H9 (cell line): ENCODE data around the gene EVL. TPM values are rescaled to one million over a fixed set of nuclear protein-coding genes. Genes with fewer than 3 reads are reported as not detected.

Experiments
- DNase-seq: peaks from one replicate; pipeline ENCODE4 v3.0.0-alpha.2; 2017
- H2AFZ ChIP-seq: one replicate; pipeline ENCODE4 v1.6.1; 2013; ENCODE audit warnings: mild to moderate bottlenecking, low read length, control low read depth, moderate library complexity
- H2AK5ac ChIP-seq: 2 replicates; pipeline ENCODE4 v1.6.1; 2013; ENCODE audit warnings: low read length, control low read depth, mixed read lengths; ENCODE audit not compliant: insufficient read length
- H2BK120ac ChIP-seq: one replicate; pipeline ENCODE4 v1.6.1; 2013; ENCODE audit warnings: low read depth, mild to moderate bottlenecking, low read length, control low read depth, inconsistent platforms; ENCODE audit not compliant: poor library complexity, severe bottlenecking
- H2BK12ac ChIP-seq: 2 replicates; pipeline ENCODE4 v1.6.1; 2013; ENCODE audit warnings: low read length, control low read depth, mixed read lengths, low read depth; ENCODE audit not compliant: insufficient read length
- H2BK15ac ChIP-seq: 2 replicates; pipeline ENCODE4 v1.6.1; 2013; ENCODE audit warnings: low read depth, low read length, control low read depth
- H2BK20ac ChIP-seq: one replicate; pipeline ENCODE4 v1.6.1; 2013; ENCODE audit warnings: low read depth, mild to moderate bottlenecking, low read length, control low read depth, inconsistent platforms; ENCODE audit not compliant: poor library complexity, severe bottlenecking
- H2BK5ac ChIP-seq: 2 replicates; pipeline ENCODE4 v1.6.1; 2013; ENCODE audit warnings: low read length, control low read depth, mixed read lengths; ENCODE audit not compliant: insufficient read length
- H3K14ac ChIP-seq: 2 replicates; pipeline ENCODE4 v1.6.1; 2013; ENCODE audit warnings: low read length, control low read depth; ENCODE audit not compliant: insufficient read depth
- H3K18ac ChIP-seq: 2 replicates; pipeline ENCODE4 v1.6.1; 2013; ENCODE audit warnings: low read depth, mild to moderate bottlenecking, mixed read lengths, low read length, control low read depth; ENCODE audit not compliant: insufficient read length
- H3K23ac ChIP-seq: 2 replicates; pipeline ENCODE4 v1.6.1; 2013; ENCODE audit warnings: low read length, control low read depth, mixed read lengths, low read depth; ENCODE audit not compliant: insufficient read length
- H3K23me2 ChIP-seq: 2 replicates; pipeline ENCODE4 v1.6.1; 2013; ENCODE audit warnings: low read depth, mild to moderate bottlenecking, mixed read lengths, low read length, control low read depth; ENCODE audit not compliant: insufficient read length, poor library complexity, severe bottlenecking
- H3K27ac ChIP-seq: 2 replicates; pipeline ENCODE4 v1.5.1; 2013; ENCODE audit warnings: low read length, control low read depth, mixed read lengths, low read depth; ENCODE audit not compliant: insufficient read length
- H3K27me3 ChIP-seq: 2 replicates; pipeline ENCODE4 v1.6.1; 2013; ENCODE audit warnings: low read length, control low read depth, inconsistent platforms; ENCODE audit not compliant: insufficient read depth
- H3K4ac ChIP-seq: 2 replicates; pipeline ENCODE4 v1.6.1; 2013; ENCODE audit warnings: low read depth, mild to moderate bottlenecking, control low read depth, inconsistent platforms, low read length, moderate library complexity
- H3K4me1 ChIP-seq: 2 replicates; pipeline ENCODE4 v1.6.1; 2013; ENCODE audit warnings: low read length, control low read depth, inconsistent platforms; ENCODE audit not compliant: insufficient read depth
- H3K4me2 ChIP-seq: 2 replicates; pipeline ENCODE4 v1.6.1; 2013; ENCODE audit warnings: low read length, control low read depth, mixed read lengths; ENCODE audit not compliant: insufficient read length, insufficient read depth
- H3K56ac ChIP-seq: 2 replicates; pipeline ENCODE4 v1.6.1; 2013; ENCODE audit warnings: low read depth, mild to moderate bottlenecking, mixed read lengths, low read length, control low read depth; ENCODE audit not compliant: insufficient read length
- H3K79me1 ChIP-seq: 2 replicates; pipeline ENCODE4 v1.6.1; 2013; ENCODE audit warnings: low read depth, mild to moderate bottlenecking, moderate library complexity, low read length, control low read depth, inconsistent platforms; ENCODE audit not compliant: insufficient read depth, poor library complexity, severe bottlenecking
- H3K79me2 ChIP-seq: 2 replicates; pipeline ENCODE4 v1.6.1; 2013; ENCODE audit warnings: low read length, control low read depth, inconsistent platforms; ENCODE audit not compliant: insufficient read depth
- H3K9ac ChIP-seq: 2 replicates; pipeline ENCODE4 v1.6.1; 2013; ENCODE audit warnings: low read length, control low read depth, mixed read lengths; ENCODE audit not compliant: insufficient read length; ENCODE audit errors: extremely low read depth
- H3K9me3 ChIP-seq: one replicate; pipeline ENCODE4 v1.6.1; 2013; ENCODE audit warnings: low read depth, low read length, inconsistent platforms; ENCODE audit not compliant: control insufficient read depth
- H3T11ph ChIP-seq: one replicate; pipeline ENCODE4 v1.6.1; 2013; ENCODE audit warnings: mild to moderate bottlenecking, low read length, control low read depth, inconsistent platforms
- H4K20me1 ChIP-seq: one replicate; pipeline ENCODE4 v1.6.1; 2013; ENCODE audit not compliant: control insufficient read depth, insufficient read length, insufficient read depth
- H4K5ac ChIP-seq: 2 replicates; pipeline ENCODE4 v1.6.1; 2013; ENCODE audit warnings: low read depth, mild to moderate bottlenecking, mixed read lengths, low read length, control low read depth; ENCODE audit not compliant: insufficient read length
- H4K8ac ChIP-seq: replicated peaks from 2 replicates; pipeline ENCODE4 v1.6.1; 2013; ENCODE audit warnings: low read length, control low read depth, mixed read lengths, low read depth; ENCODE audit not compliant: insufficient read length
- H4K91ac ChIP-seq: 2 replicates; pipeline ENCODE4 v1.6.1; 2013; ENCODE audit warnings: low read depth, mild to moderate bottlenecking, moderate library complexity, mixed read lengths, low read length, control low read depth; ENCODE audit not compliant: insufficient read length
- H3K27ac Mint-ChIP-seq, 3 experiments: 2 replicates in 2 of 3; 3 replicates in 1 of 3; pipeline ENCODE4 v1.8.0; 2020 to 2021; ENCODE audit warnings: mixed read lengths in 3 of 3, mild to moderate bottlenecking in 1 of 3, moderate library complexity in 1 of 3
- H3K27me3 Mint-ChIP-seq: 2 replicates; pipeline ENCODE4 v1.8.0; 2021; ENCODE audit warnings: low read depth, mild to moderate bottlenecking, moderate library complexity, mixed read lengths
- H3K36me3 Mint-ChIP-seq, 3 experiments: 2 replicates in 2 of 3; 3 replicates in 1 of 3; pipeline ENCODE4 v1.8.0; 2020 to 2021; ENCODE audit warnings: low read depth in 3 of 3, mixed read lengths in 3 of 3; ENCODE audit not compliant: insufficient read depth in 1 of 3
- H3K4me1 Mint-ChIP-seq, 2 experiments: 2 replicates each; pipeline ENCODE4 v1.8.0; 2020; ENCODE audit warnings: mixed read lengths in 2 of 2
- H3K4me3 Mint-ChIP-seq, 2 experiments: 2 replicates in 1 of 2; 3 replicates in 1 of 2; pipeline ENCODE4 v1.8.0; 2020 to 2021; ENCODE audit warnings: mild to moderate bottlenecking in 2 of 2, mixed read lengths in 2 of 2, moderate library complexity in 1 of 2
- H3K9me3 Mint-ChIP-seq, 2 experiments: 2 replicates in 1 of 2; 3 replicates in 1 of 2; pipeline ENCODE4 v1.8.0; 2020; ENCODE audit warnings: mild to moderate bottlenecking in 2 of 2, mixed read lengths in 2 of 2, moderate library complexity in 1 of 2
- WGBS: extraction: QIAGEN DNeasy Blood & Tissue Kit; methylation state at CpG from one replicate; pipeline ENCODE4 v1.1.7; 2013; ENCODE audit warnings: missing lambda C conversion rate, low lambda C conversion rate, mixed read lengths; ENCODE audit not compliant: insufficient read length; ENCODE audit errors: extremely low coverage; 5-methylcytosine and 5-hydroxymethylcytosine counted together
- total RNA-seq: library from RNA; stranded (reverse); gene quantifications from 2 replicates; pipeline ENCODE4 v1.2.1, GENCODE V29; 2021
- TF ChIP-seq, protein P1 (sequence below): fragments of 200-600 bp; sonication (generic); conservative IDR thresholded peaks from 3 replicates; pipeline ENCODE4 v1.8.0; 2021; ENCODE audit warnings: antibody characterized with exemption, mild to moderate bottlenecking

The EVL gene
- total RNA-seq, 1 experiment from 2014 or later: 53.2 TPM

DNA sequence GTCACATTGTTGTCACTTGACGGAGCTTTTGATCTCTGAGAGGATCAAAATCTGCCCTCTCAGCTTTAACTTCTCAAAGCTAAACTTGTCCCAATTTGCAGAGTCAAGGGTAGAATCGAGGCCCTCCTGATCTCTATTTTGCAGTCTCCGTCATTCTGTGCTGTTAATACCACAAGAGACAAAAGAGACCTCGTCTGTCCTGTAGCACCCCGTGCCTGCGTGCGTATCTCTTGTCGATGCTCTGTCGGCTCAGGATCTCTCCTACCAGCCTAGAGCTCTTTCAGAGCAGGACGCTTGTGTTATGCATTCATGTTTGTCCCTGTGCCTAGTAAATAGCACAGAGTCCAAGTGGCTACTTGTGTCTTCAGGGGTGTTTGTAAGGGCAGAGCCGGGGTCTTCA is 5.1 kb downstream of the EVL start:
- Histone ChIP-seq H3K9me3 (no peaks in the 10 kb centered on the region), H3K4me2 (no peak overlapping the region), H2AFZ (no peak overlapping the region), H3K79me1 (no peaks in the 10 kb centered on the region), H2AK5ac (no peak overlapping the region), H3K23me2 (no peaks in the 10 kb centered on the region), H3T11ph (no peak overlapping the region), H2BK12ac (no peak overlapping the region), H3K18ac (no peak overlapping the region), H2BK5ac (no peak overlapping the region), H4K20me1 (no peaks in the 10 kb centered on the region), H3K4ac (no peak overlapping the region), H3K4me1 (no peaks in the 10 kb centered on the region), H3K79me2 (no peaks in the 10 kb centered on the region), H4K5ac (no peak overlapping the region), H2BK15ac (no peak overlapping the region), H3K9ac (no peak overlapping the region), H3K14ac (no peak overlapping the region), H2BK120ac (no peak overlapping the region), H3K56ac (no peak overlapping the region), H4K8ac (no peak overlapping the region), H3K23ac (no peak overlapping the region), H3K27me3 (no peaks in the 10 kb centered on the region), H4K91ac (no peak overlapping the region), H3K27ac (no peak overlapping the region), H2BK20ac (no peak overlapping the region)
- Mint-ChIP-seq H3K36me3 (no peaks in the 10 kb centered on the region), H3K9me3 (no peaks in the 10 kb centered on the region), H3K27me3 (no peaks in the 10 kb centered on the region), H3K27ac (peak overlapping the region in 2 of 3 experiments; percentile 5 to 56; a peak in 2 of 7 replicates), H3K4me1 (peaks cover 22 to 30% of the 10 kb centered on the region in 2 experiments), H3K4me3 (no peak overlapping the region)
- no peak for DNase-seq
- TF ChIP-seq, protein P1, sequence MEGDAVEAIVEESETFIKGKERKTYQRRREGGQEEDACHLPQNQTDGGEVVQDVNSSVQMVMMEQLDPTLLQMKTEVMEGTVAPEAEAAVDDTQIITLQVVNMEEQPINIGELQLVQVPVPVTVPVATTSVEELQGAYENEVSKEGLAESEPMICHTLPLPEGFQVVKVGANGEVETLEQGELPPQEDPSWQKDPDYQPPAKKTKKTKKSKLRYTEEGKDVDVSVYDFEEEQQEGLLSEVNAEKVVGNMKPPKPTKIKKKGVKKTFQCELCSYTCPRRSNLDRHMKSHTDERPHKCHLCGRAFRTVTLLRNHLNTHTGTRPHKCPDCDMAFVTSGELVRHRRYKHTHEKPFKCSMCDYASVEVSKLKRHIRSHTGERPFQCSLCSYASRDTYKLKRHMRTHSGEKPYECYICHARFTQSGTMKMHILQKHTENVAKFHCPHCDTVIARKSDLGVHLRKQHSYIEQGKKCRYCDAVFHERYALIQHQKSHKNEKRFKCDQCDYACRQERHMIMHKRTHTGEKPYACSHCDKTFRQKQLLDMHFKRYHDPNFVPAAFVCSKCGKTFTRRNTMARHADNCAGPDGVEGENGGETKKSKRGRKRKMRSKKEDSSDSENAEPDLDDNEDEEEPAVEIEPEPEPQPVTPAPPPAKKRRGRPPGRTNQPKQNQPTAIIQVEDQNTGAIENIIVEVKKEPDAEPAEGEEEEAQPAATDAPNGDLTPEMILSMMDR: no peak
- WGBS: no CpG with 5 or more reads among the region's 11 CpGs
